Subcutaneous abdominal adipose tissue (tissue), 5 donors: ENCODE results near the gene LSAMP.

ENCODE experiments used
- H3K27ac ChIP-seq: one replicate; pipeline ENCODE4 v1.7.0; 2013; ENCODE audit warnings: low read depth, mild to moderate bottlenecking, inconsistent platforms, low read length, moderate library complexity
- H3K27me3 ChIP-seq, 5 donors: one replicate each; pipeline ENCODE4 v1.7.0; 2013; ENCODE audit warnings: low read length in 5 of 5, inconsistent platforms in 1 of 5; ENCODE audit not compliant: control insufficient read depth in 5 of 5, insufficient read depth in 4 of 5
- H3K36me3 ChIP-seq, 5 donors: one replicate each; pipeline ENCODE4 v1.7.0; 2013; ENCODE audit warnings: low read length in 5 of 5; ENCODE audit not compliant: control insufficient read depth in 5 of 5, insufficient read depth in 5 of 5
- H3K4me1 ChIP-seq, 5 donors: one replicate each; pipeline ENCODE4 v1.7.0; 2013; ENCODE audit warnings: low read length in 5 of 5, mild to moderate bottlenecking in 3 of 5, moderate library complexity in 1 of 5; ENCODE audit not compliant: control insufficient read depth in 5 of 5, insufficient read depth in 5 of 5
- H3K4me3 ChIP-seq, 5 donors: one replicate each; pipeline ENCODE4 v1.7.0; 2013; ENCODE audit warnings: low read length in 5 of 5, low read depth in 1 of 5
- H3K9ac ChIP-seq, 5 donors: one replicate each; pipeline ENCODE4 v1.7.0; 2013; ENCODE audit warnings: low read length in 5 of 5, mild to moderate bottlenecking in 4 of 5, moderate library complexity in 3 of 5
- H3K9me3 ChIP-seq, 5 donors: one replicate each; pipeline ENCODE4 v1.7.0; 2013; ENCODE audit warnings: low read length in 5 of 5; ENCODE audit not compliant: control insufficient read depth in 5 of 5
- donor health status: healthy.
- donor health status: healthy.
- donor health status: healthy.
- donor health status: healthy.
- donor health status: healthy.

LSAMP gene

GRCh38 chr3:116190095-116190494 lies 255.2 kb downstream of the LSAMP start:
- no peak overlapping the region for H3K4me3 ChIP-seq
- peaks cover 0 to 3% (median 0%) of the 10 kb centered on the region in 5 donors for H3K9me3 ChIP-seq
- no peak overlapping the region for H3K9ac ChIP-seq
- no peaks in the 10 kb centered on the region for H3K36me3 ChIP-seq
- H3K27me3 ChIP-seq: no peaks in the 10 kb centered on the region
- H3K4me1 ChIP-seq: no peaks in the 10 kb centered on the region
- H3K27ac ChIP-seq: no peak overlapping the region

- Histone ChIP-seq H3K27ac (no peak overlapping the region), H3K9ac (no peak overlapping the region), H3K36me3 (no peaks in the 10 kb centered on the region)
Measured at GRCh38 chr3:116188231-116188785, 257.0 kb downstream of the LSAMP start.

GRCh38 chr3:116186049-116186448 lies 259.2 kb downstream of the LSAMP start:
- Histone ChIP-seq H3K27ac (no peak overlapping the region), H3K4me1 (no peaks in the 10 kb centered on the region), H3K9ac (no peak overlapping the region), H3K27me3 (no peaks in the 10 kb centered on the region), H3K9me3 (peaks cover 0 to 3% (median 0%) of the 10 kb centered on the region in 5 donors), H3K36me3 (no peaks in the 10 kb centered on the region), H3K4me3 (no peak overlapping the region)

More at GRCh38 chr3:116188231-116188785, 257.0 kb downstream of the LSAMP start:
- Histone ChIP-seq H3K9me3 (peaks cover 0 to 3% (median 0%) of the 10 kb centered on the region in 5 donors), H3K4me1 (no peaks in the 10 kb centered on the region), H3K4me3 (no peak overlapping the region), H3K27me3 (no peaks in the 10 kb centered on the region)

- Histone ChIP-seq H3K9me3 (no peaks in the 10 kb centered on the region), H3K9ac (no peak overlapping the region), H3K4me1 (no peaks in the 10 kb centered on the region), H3K27ac (no peak overlapping the region), H3K36me3 (no peaks in the 10 kb centered on the region), H3K27me3 (no peaks in the 10 kb centered on the region), H3K4me3 (no peak overlapping the region)
Measured at GRCh38 chr3:116181159-116181558, 264.1 kb downstream of the LSAMP start.

- Histone ChIP-seq H3K9me3 (no peaks in the 10 kb centered on the region), H3K4me1 (no peaks in the 10 kb centered on the region), H3K27ac (no peak overlapping the region)
Measured at GRCh38 chr3:116179091-116179490, 266.2 kb downstream of the LSAMP start.

GRCh38 chr3:116176974-116177555 lies 268.2 kb downstream of the LSAMP start:
- H3K27ac ChIP-seq: no peak overlapping the region
- H3K9me3 ChIP-seq: no peaks in the 10 kb centered on the region
- no peaks in the 10 kb centered on the region for H3K27me3 ChIP-seq
- no peak overlapping the region for H3K4me3 ChIP-seq
- no peak overlapping the region for H3K9ac ChIP-seq
- no peaks in the 10 kb centered on the region for H3K4me1 ChIP-seq
- H3K36me3 ChIP-seq: no peaks in the 10 kb centered on the region

More at GRCh38 chr3:116179091-116179490, 266.2 kb downstream of the LSAMP start:
- Histone ChIP-seq H3K4me3 (no peak overlapping the region), H3K36me3 (no peaks in the 10 kb centered on the region), H3K27me3 (no peaks in the 10 kb centered on the region), H3K9ac (no peak overlapping the region)

GRCh38 chr3:116166121-116166520 lies 279.2 kb downstream of the LSAMP start:
- Histone ChIP-seq H3K9me3 (no peaks in the 10 kb centered on the region), H3K36me3 (no peaks in the 10 kb centered on the region), H3K27me3 (no peaks in the 10 kb centered on the region), H3K4me1 (no peaks in the 10 kb centered on the region), H3K27ac (no peak overlapping the region), H3K9ac (no peak overlapping the region), H3K4me3 (no peak overlapping the region)

- Histone ChIP-seq H3K9ac (no peak overlapping the region), H3K27ac (no peak overlapping the region), H3K9me3 (no peaks in the 10 kb centered on the region), H3K4me1 (no peaks in the 10 kb centered on the region), H3K4me3 (no peak overlapping the region), H3K27me3 (no peaks in the 10 kb centered on the region), H3K36me3 (no peaks in the 10 kb centered on the region)
Measured at GRCh38 chr3:116165641-116166040, 279.6 kb downstream of the LSAMP start.

GRCh38 chr3:116165135-116165534 lies 280.2 kb downstream of the LSAMP start:
- Histone ChIP-seq H3K27me3 (no peaks in the 10 kb centered on the region), H3K4me1 (no peaks in the 10 kb centered on the region), H3K36me3 (no peaks in the 10 kb centered on the region), H3K4me3 (no peak overlapping the region), H3K9me3 (no peaks in the 10 kb centered on the region), H3K27ac (no peak overlapping the region), H3K9ac (no peak overlapping the region)

GRCh38 chr3:116164039-116164438 lies 281.2 kb downstream of the LSAMP start:
- H3K27me3 ChIP-seq: no peaks in the 10 kb centered on the region
- H3K9ac ChIP-seq: no peak overlapping the region
- H3K4me3 ChIP-seq: no peak overlapping the region
- H3K9me3 ChIP-seq: no peaks in the 10 kb centered on the region
- H3K36me3 ChIP-seq: no peaks in the 10 kb centered on the region
- no peak overlapping the region for H3K27ac ChIP-seq
- no peaks in the 10 kb centered on the region for H3K4me1 ChIP-seq
